ENCODE measurements around the gene RFESD.
"Not testable (repeated sequence)": the region's sequence is repeated elsewhere in the genome, so short reads cannot be mapped to it uniquely, and the experiment has no call there.

The RFESD gene

GRCh38 chr5:95701074-95701473 is 54.5 kb downstream of the RFESD start:
- intact Hi-C loops (cut with DNase I), result no loop called here
- DNase-seq, result no peak

- DNase-seq, result no peak
- intact Hi-C loops (cut with DNase I), result no loop called here
These were observed 57.6 kb downstream of the RFESD start for GRCh38 chr5:95704150-95704549.

- intact Hi-C loops (cut with DNase I); DNase-seq: not testable (repeated sequence)
These were observed 59.6 kb downstream of the RFESD start for GRCh38 chr5:95706196-95706595.

- DNase-seq, result no peak
- intact Hi-C loops (cut with DNase I), result no loop called here
These were observed 60.5 kb downstream of the RFESD start for GRCh38 chr5:95707055-95707454.
